IPS-20b (cell line): ENCODE results near the gene GRB10.
"Not testable (repeated sequence)": the region's sequence is repeated elsewhere in the genome, so short reads cannot be mapped to it uniquely, and the experiment has no call there.

Experiments used
- H3K27ac ChIP-seq: one replicate; pipeline ENCODE4 v1.5.1; 2013; ENCODE audit warnings: low read length
- H3K27me3 ChIP-seq: 2 replicates; pipeline ENCODE4 v1.6.1; 2013; ENCODE audit warnings: mild to moderate bottlenecking, low read length, inconsistent platforms; ENCODE audit not compliant: insufficient read depth
- H3K36me3 ChIP-seq: 2 replicates; pipeline ENCODE4 v1.6.1; 2013; ENCODE audit warnings: low read depth, mild to moderate bottlenecking, inconsistent platforms, low read length, moderate library complexity; ENCODE audit not compliant: insufficient read depth
- H3K4me1 ChIP-seq: 2 replicates; pipeline ENCODE4 v1.6.1; 2013; ENCODE audit warnings: mild to moderate bottlenecking, control low read depth, inconsistent platforms, low read length, moderate library complexity; ENCODE audit not compliant: insufficient read depth
- H3K4me3 ChIP-seq: 2 replicates; pipeline ENCODE4 v1.5.1; 2013; ENCODE audit warnings: mild to moderate bottlenecking, low read length, inconsistent platforms
- H3K9ac ChIP-seq: 2 replicates; pipeline ENCODE4 v1.6.1; 2013; ENCODE audit warnings: low read depth, mild to moderate bottlenecking, inconsistent platforms, low read length, moderate library complexity
- H3K9me3 ChIP-seq: 2 replicates; pipeline ENCODE4 v1.6.1; 2013; ENCODE audit warnings: mild to moderate bottlenecking, low read depth, low read length, inconsistent platforms; ENCODE audit not compliant: insufficient read depth

The GRB10 gene

DNA sequence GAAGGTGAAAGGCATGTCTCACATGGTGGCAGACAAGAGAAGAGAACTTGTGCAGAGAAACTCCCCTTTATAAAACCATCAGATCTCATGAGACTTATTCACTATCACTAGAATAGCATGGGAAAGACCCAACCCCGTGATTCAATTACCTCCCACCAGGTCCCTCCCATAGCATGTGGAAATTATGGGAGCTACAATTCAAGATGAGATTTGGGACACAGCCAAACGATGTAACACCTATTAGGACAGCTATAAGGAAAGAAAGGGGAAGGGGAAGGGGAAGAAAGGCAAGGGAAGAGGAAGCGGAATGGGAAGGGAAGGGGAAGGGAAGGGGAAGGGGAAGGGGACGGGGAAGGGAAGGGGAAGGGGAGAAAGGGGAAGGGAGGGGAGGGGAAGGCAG, 9.6 kb downstream of the GRB10 start:
- H3K9ac ChIP-seq, H3K27ac ChIP-seq, H3K4me3 ChIP-seq, H3K36me3 ChIP-seq, H3K9me3 ChIP-seq, H3K27me3 ChIP-seq: not testable (repeated sequence)
- H3K4me1 ChIP-seq = peaks cover 49% of the 10 kb centered on the region

DNA sequence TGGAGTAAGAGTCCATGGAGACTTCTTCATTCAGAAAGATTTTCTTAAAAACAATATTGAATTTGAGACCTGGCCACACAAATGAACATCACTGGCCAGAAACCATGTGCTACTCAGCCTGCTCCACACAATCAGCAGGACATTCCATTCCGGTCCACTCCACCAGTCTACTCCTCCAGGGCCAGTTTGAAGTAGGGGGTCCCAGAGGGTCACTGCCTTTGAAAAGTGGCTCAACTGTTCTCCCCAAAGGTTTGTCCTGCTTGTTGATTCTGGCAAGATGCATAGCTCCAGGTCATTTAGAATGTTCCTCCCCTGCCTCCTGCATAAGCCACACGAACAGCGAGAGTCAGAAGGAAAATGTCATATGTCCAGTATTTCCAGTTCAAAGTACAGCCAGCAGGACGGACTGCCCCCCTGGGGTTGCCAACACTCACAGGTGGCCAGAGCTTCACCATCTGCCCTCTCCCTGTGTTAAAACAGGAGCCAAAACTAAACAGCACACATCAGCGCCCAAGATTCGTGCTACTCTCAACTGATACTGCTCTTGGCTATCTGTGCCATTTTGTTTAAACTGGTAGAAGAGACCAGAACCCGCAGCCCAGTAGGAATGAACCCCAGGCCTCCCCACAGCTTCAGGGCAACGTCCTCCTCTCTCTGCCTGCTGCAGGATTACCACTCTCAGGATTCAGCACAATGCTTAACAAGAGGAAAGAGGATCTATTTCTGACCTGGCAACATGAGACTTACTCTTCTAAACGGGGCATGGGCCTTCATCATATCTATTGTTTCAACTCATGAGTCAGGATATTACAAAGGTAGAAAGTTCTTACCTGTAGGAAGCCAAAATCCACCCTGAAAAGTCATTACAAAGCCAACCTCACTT, 11.3 kb downstream of the GRB10 start:
- H3K4me1 ChIP-seq = peaks cover 63% of the 10 kb centered on the region
- no peaks in the 10 kb centered on the region for H3K9me3 ChIP-seq
- H3K4me3 ChIP-seq = no peak overlapping the region
- no peaks in the 10 kb centered on the region for H3K36me3 ChIP-seq
- no peak overlapping the region for H3K9ac ChIP-seq
- no peak overlapping the region for H3K27ac ChIP-seq
- H3K27me3 ChIP-seq = no peaks in the 10 kb centered on the region

DNA sequence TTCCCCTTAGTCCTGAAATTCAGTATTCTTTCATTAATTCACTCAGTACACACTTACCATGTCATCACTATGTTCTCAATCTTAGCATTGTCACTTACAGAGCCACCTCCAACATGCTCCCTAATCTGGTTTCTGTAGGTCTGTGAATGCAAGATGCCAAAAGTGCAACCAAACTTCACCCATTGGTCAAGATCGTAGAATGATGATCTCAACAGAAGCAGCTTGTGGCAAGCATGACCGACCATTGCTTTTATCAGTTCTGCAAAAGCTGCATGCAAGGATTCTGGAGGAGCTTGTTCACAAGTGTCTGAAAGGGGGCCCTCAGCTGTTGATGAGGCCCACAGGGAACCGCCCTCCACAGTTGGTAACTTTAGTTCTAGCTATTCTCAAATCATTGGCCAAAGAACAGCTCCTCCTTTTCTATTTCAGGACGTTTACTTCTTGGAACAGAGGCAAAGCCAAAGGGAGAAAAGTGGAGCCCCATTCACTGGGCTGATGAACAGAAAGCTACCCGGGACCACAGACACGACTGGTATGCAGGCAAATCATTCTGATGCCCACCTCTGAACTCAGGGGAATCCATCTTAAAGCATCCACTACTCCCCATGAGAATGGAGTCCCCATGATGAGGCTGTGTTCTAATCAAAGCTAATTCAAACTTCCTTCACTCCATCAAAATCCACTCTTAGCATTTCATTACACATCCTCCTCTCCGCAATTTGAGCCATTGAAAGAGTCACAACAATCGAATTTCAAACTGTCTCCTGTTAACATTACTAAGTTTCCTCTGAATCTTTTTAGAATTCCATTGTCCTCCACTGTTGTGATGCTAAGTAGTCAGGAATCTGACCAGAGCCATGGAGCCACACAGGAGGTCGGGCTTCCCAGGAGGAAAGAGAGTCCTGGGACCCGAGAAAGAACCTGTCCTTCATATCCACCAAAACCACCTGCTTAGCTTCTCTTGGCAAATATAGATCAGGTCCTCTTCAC, 13.9 kb downstream of the GRB10 start:
- Histone ChIP-seq H3K9ac (peak overlapping the region; percentile 37; the same call in 1 of the 2 replicates), H3K27ac (peak overlapping the region; percentile 63), H3K4me3 (peak overlapping the region; percentile 17; the same call in 1 of the 2 replicates), H3K9me3 (no peaks in the 10 kb centered on the region), H3K27me3 (no peaks in the 10 kb centered on the region), H3K36me3 (no peaks in the 10 kb centered on the region), H3K4me1 (peaks cover 48% of the 10 kb centered on the region)

GRCh38 chr7:50766849-50767207, 15.9 kb downstream of the GRB10 start:
- Histone ChIP-seq H3K27ac (no peak overlapping the region), H3K9ac (no peak overlapping the region; the same call in 1 of the 2 replicates), H3K36me3 (peaks cover 1% of the 10 kb centered on the region; the same call in 1 of the 2 replicates), H3K27me3 (no peaks in the 10 kb centered on the region), H3K4me1 (peaks cover 43% of the 10 kb centered on the region), H3K9me3 (no peaks in the 10 kb centered on the region), H3K4me3 (no peak overlapping the region)

DNA sequence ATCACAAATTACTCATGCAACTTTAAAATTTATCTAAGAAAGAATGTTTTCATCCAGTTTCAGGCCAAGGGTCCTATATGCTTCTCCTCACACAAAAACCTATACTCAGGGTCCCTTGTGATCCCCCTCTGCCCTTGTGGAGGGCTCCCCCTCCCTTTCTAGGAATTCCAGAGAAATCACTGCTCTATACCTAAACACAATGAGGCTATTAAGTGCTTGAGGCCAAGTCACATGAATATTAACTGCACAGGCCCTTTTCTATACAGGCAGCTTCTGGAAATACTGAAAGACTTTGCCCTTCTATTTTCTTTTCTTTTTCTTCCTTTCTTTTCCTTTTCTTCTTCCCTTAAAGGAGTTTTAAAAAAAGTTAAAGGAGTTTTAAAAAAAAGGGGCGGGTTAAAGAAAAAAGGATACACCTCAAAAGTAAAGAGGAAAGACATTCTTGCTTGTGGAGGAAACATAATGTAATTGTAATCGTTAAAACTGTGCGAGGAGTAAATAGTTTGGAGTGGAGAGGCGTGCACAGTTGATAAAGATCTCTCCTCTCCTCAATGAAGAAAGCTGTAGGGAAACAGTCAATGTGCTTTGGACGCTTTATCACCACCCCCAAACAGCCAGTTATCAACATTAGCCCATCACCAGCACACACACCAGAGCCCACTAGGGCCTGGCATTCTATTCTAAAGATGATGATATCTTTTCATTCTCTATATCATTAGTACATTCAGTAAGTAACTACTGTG, 16.4 kb downstream of the GRB10 start:
- H3K9ac ChIP-seq = no peak overlapping the region; the same call in 1 of the 2 replicates
- peaks cover 7% of the 10 kb centered on the region; the same call in 1 of the 2 replicates for H3K36me3 ChIP-seq
- H3K9me3 ChIP-seq = no peaks in the 10 kb centered on the region
- H3K4me1 ChIP-seq = peaks cover 39% of the 10 kb centered on the region
- no peaks in the 10 kb centered on the region for H3K27me3 ChIP-seq
- H3K27ac ChIP-seq = no peak overlapping the region
- H3K4me3 ChIP-seq = no peak overlapping the region

GRCh38 chr7:50762337-50762736, 20.4 kb downstream of the GRB10 start:
- Histone ChIP-seq H3K27ac (no peak overlapping the region), H3K9me3 (no peaks in the 10 kb centered on the region), H3K4me3 (no peak overlapping the region), H3K9ac (no peak overlapping the region), H3K36me3 (peaks cover 14% of the 10 kb centered on the region; the same call in 1 of the 2 replicates), H3K4me1 (peaks cover 12% of the 10 kb centered on the region; the same call in 1 of the 2 replicates), H3K27me3 (no peaks in the 10 kb centered on the region)

DNA sequence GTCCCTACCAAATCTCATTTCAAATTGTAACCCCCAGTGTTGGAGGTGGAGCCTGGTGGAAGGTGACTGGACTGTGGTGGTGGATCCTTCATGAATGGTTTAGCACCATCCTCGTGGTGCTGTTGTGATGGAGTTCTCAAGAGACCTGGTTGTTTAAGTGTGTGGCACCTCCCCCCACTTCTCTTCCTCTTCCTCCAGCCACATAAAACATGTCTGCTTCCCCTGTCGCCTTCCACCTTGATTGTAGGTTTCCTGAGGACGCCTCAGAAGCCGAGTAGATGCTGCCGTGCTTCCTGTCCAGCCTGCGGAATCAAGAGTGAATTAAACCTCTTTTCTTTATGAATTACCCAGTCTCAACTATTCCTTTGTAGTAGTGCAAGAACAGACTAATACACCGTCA, 21.0 kb downstream of the GRB10 start:
- H3K36me3 ChIP-seq = peaks cover 14% of the 10 kb centered on the region; the same call in 1 of the 2 replicates
- peaks cover 6% of the 10 kb centered on the region; the same call in 1 of the 2 replicates for H3K4me1 ChIP-seq
- H3K9ac ChIP-seq = no peak overlapping the region
- H3K27ac ChIP-seq = no peak overlapping the region
- no peaks in the 10 kb centered on the region for H3K9me3 ChIP-seq
- no peak overlapping the region for H3K4me3 ChIP-seq
- H3K27me3 ChIP-seq = no peaks in the 10 kb centered on the region

GRCh38 chr7:50757703-50758390, 24.8 kb downstream of the GRB10 start:
- no peaks in the 10 kb centered on the region for H3K9me3 ChIP-seq
- no peak overlapping the region for H3K4me3 ChIP-seq
- H3K27me3 ChIP-seq = no peaks in the 10 kb centered on the region
- H3K27ac ChIP-seq = no peak overlapping the region
- H3K36me3 ChIP-seq = peaks cover 29% of the 10 kb centered on the region; the same call in 1 of the 2 replicates
- no peaks in the 10 kb centered on the region for H3K4me1 ChIP-seq
- no peak overlapping the region for H3K9ac ChIP-seq

DNA sequence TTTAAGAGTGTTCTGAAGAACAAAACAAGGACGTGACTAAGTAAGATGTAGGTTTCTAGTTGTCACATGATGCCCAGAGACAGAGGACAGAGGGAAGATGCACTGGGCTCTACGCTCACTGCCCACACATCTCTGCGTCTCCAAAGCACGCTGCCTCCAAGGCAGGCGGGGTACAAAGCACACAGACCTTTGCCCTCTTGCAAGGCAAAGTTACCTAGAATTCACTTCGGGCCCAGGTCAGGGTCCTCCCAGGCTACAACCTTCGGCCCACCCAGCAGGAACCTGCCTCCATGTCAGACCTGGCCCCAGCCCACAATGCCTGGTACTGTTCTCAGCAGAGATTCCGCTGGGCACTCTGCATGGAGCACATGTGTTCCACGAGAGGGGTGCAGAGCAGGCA, 26.5 kb downstream of the GRB10 start:
- H3K36me3 ChIP-seq = peaks cover 21% of the 10 kb centered on the region; the same call in 1 of the 2 replicates
- H3K27me3 ChIP-seq = no peaks in the 10 kb centered on the region
- no peak overlapping the region for H3K4me3 ChIP-seq
- no peak overlapping the region for H3K27ac ChIP-seq
- H3K9ac ChIP-seq = no peak overlapping the region
- H3K4me1 ChIP-seq = no peaks in the 10 kb centered on the region
- no peaks in the 10 kb centered on the region for H3K9me3 ChIP-seq

- Histone ChIP-seq H3K4me3 (no peak overlapping the region), H3K27me3 (no peaks in the 10 kb centered on the region), H3K27ac (no peak overlapping the region), H3K9me3 (no peaks in the 10 kb centered on the region), H3K9ac (no peak overlapping the region), H3K4me1 (no peaks in the 10 kb centered on the region), H3K36me3 (peaks cover 19% of the 10 kb centered on the region; the same call in 1 of the 2 replicates)
Observed at GRCh38 chr7:50754684-50755083, 28.0 kb downstream of the GRB10 start.
